Common myeloid progenitor, CD34-positive (primary cell): ENCODE data around the gene TMEM132A.
"Not testable (repeated sequence)": the region's sequence is repeated elsewhere in the genome, so short reads cannot be mapped to it uniquely, and the experiment has no call there.

Source experiments
- CTCF ChIA-PET: fragments of 350-600 bp; sonication (Branson Sonifier 250); formaldehyde crosslinking; loops from one replicate; lab custom pipeline; 2021; ENCODE audit warnings: antibody characterized with exemption; lab: Charles Lee
- POLR2A ChIA-PET: fragments of 350-600 bp; sonication (Branson Sonifier 250); formaldehyde crosslinking; loops from one replicate; lab custom pipeline; 2021; ENCODE audit warnings: antibody characterized with exemption; lab: Charles Lee
- DNase-seq, 3 donors: peaks; one replicate each; pipeline versions ENCODE4 v3.0.0 to v3.0.0-alpha.2; 2013
- H3K27ac ChIP-seq, 2 experiments: 1 replicate in 1 of 2; 2 replicates in 1 of 2; pipeline ENCODE4 v1.7.0; 2013; ENCODE audit warnings: inconsistent platforms in 2 of 2, low read length in 2 of 2, mild to moderate bottlenecking in 2 of 2, low read depth in 1 of 2, moderate library complexity in 1 of 2; ENCODE audit not compliant: severe bottlenecking in 2 of 2, insufficient read depth in 1 of 2, poor library complexity in 1 of 2
- H3K27me3 ChIP-seq, 5 experiments: replicated peaks in 2 of 5; 1 replicate in 3 of 5; 2 replicates in 2 of 5; pipeline versions ENCODE4 v1.6.1 to v1.7.0; 2013; ENCODE audit warnings: low read length in 4 of 5, mild to moderate bottlenecking in 2 of 5, moderate library complexity in 2 of 5, inconsistent platforms in 1 of 5; ENCODE audit not compliant: insufficient read depth in 5 of 5, control insufficient read depth in 4 of 5
- H3K36me3 ChIP-seq, 4 experiments: 1 replicate in 2 of 4; 2 replicates in 2 of 4; pipeline versions ENCODE4 v1.6.1 to v1.7.0; 2013; ENCODE audit warnings: low read length in 3 of 4, control low read depth in 1 of 4, mild to moderate bottlenecking in 1 of 4; ENCODE audit not compliant: control insufficient read depth in 4 of 4, insufficient read depth in 4 of 4
- H3K4me1 ChIP-seq, 4 experiments: 1 replicate in 3 of 4; 2 replicates in 1 of 4; pipeline versions ENCODE4 v1.6.1 to v1.7.1; 2013; ENCODE audit warnings: low read length in 3 of 4, mild to moderate bottlenecking in 3 of 4, control low read depth in 1 of 4, inconsistent platforms in 1 of 4, moderate library complexity in 1 of 4; ENCODE audit not compliant: control insufficient read depth in 4 of 4, insufficient read depth in 4 of 4; ENCODE audit errors: control extremely low read depth in 1 of 4
- H3K4me3 ChIP-seq, 7 experiments: 1 replicate in 4 of 7; 2 replicates in 3 of 7; pipeline versions ENCODE4 v1.5.1 to v1.7.0; 2013; ENCODE audit warnings: mild to moderate bottlenecking in 7 of 7, low read length in 6 of 7, moderate library complexity in 6 of 7, inconsistent platforms in 2 of 7, low read depth in 2 of 7, control low read depth in 1 of 7; ENCODE audit not compliant: insufficient read depth in 4 of 7, control insufficient read depth in 1 of 7; ENCODE audit errors: extremely low read depth in 1 of 7
- H3K9me3 ChIP-seq, 5 experiments: 1 replicate in 4 of 5; 2 replicates in 1 of 5; pipeline versions ENCODE4 v1.6.1 to v1.7.1; 2013; ENCODE audit warnings: low read length in 4 of 5, mild to moderate bottlenecking in 2 of 5, inconsistent platforms in 1 of 5, low read depth in 1 of 5, moderate library complexity in 1 of 5; ENCODE audit not compliant: control insufficient read depth in 4 of 5, insufficient read depth in 2 of 5; ENCODE audit errors: control extremely low read depth in 1 of 5
- WGBS: methylation state at CpG from one replicate; pipeline ENCODE4 v1.1.5; 2013; ENCODE audit not compliant: insufficient coverage; 5-methylcytosine and 5-hydroxymethylcytosine counted together

TMEM132A gene

GRCh38 chr11:60972182-60973030, 48.1 kb downstream of the TMEM132A start:
- no peak overlapping the region for H3K4me3 ChIP-seq

DNA sequence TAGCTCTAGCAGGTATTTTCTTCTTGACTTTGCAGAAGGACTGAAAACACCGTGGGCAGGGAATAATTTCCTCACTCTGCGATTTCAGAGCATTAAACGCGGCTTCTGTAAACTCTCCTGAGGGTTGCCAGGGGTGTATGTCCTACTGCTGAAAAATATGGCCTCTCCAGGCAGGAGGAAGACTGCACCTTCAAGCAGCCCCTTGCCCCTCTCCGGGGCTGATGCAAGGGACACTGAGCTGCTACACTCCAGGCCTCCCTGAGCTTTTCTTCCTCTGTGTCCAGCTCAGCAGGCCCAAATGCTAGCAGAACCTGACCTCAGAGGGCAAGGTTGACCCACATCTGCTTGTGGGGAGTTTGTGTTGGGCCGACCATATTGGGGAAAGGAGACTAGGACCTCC, 49.4 kb downstream of the TMEM132A start:
- WGBS: 100% methylated on average over 3 of the region's 6 CpGs
- Histone ChIP-seq H3K4me1 (peaks cover 0 to 29% (median 15%) of the 10 kb centered on the region in 4 experiments), H3K27me3 (no peaks in the 10 kb centered on the region), H3K36me3 (no peaks in the 10 kb centered on the region), H3K4me3 (no peak overlapping the region), H3K9me3 (peaks cover 0 to 1% (median 0%) of the 10 kb centered on the region in 5 experiments), H3K27ac (no peak overlapping the region)
- ChIA-PET CTCF (no interaction called here), POLR2A (no interaction called here)
- no peak for DNase-seq

More at GRCh38 chr11:60972182-60973030, 48.1 kb downstream of the TMEM132A start:
- POLR2A ChIA-PET: no interaction called here
- 86% methylated on average over 14 of the region's 15 CpGs for WGBS
- Histone ChIP-seq H3K9me3 (peaks cover 0 to 8% (median 3%) of the 10 kb centered on the region in 5 experiments), H3K27ac (no peak overlapping the region), H3K4me1 (peaks cover 0 to 20% (median 15%) of the 10 kb centered on the region in 4 experiments), H3K27me3 (no peaks in the 10 kb centered on the region), H3K36me3 (no peaks in the 10 kb centered on the region)
- no peak for DNase-seq
- CTCF ChIA-PET: interaction anchor here (0.7 to 1.2 kb wide), 2 partner anchors 27 to 34 kb away, joined by 3 to 4 read pairs; no protein-coding TSS in a partner anchor

DNA sequence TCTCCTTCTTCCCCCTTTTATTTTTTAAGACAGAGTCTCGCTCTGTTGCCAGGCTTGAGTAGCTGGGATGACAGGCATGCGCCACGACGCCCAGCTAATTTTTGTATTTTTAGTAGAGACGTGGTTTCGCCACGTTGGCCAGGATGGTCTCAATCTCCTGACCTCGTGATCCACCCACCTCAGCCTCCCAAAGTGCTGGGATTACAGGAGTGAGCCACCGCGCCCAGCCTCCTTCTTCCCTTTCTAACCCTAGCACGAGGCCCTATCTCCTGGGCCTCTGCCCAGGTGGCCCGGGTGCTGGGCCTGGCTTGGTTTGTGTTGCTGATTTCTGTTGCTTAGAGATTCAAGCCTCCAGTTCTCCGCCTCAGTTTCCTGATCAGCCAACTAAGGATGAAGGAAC, 50.1 kb downstream of the TMEM132A start:
- H3K9me3 ChIP-seq, H3K27ac ChIP-seq, CTCF ChIA-PET, POLR2A ChIA-PET, H3K4me3 ChIP-seq, H3K36me3 ChIP-seq, H3K27me3 ChIP-seq, DNase-seq: not testable (repeated sequence)
- 94% methylated on average over 9 of the region's 13 CpGs for WGBS
- H3K4me1 ChIP-seq: peaks cover 0 to 29% (median 15%) of the 10 kb centered on the region in 4 experiments

DNA sequence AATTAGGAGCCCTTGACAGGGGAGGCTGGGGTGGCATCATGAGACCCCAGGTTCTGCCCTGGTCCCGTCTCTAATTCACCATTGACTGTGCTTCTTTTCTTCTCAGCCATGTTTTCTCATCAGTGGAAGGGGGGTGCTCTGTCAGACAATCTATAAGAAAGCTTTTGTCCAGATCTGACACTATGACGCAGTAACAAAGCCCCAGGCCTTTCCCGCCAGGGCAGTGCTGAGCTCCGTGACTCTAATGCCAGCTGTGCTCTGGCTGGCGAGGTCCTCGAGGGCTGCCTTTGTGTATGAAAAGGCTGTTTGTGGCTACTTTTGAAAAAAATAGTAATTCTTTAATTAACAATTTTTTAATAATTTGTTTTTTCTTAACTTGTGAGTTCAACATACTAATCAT, 50.5 kb downstream of the TMEM132A start:
- peaks cover 0 to 29% (median 15%) of the 10 kb centered on the region in 4 experiments for H3K4me1 ChIP-seq
- H3K9me3 ChIP-seq: no peaks in the 10 kb centered on the region
- H3K27ac ChIP-seq: no peak overlapping the region
- H3K4me3 ChIP-seq: no peak overlapping the region
- ChIA-PET POLR2A (no interaction called here), CTCF (no interaction called here)
- no peak for DNase-seq
- H3K36me3 ChIP-seq: no peaks in the 10 kb centered on the region
- 95% methylated on average over 2 of the region's 6 CpGs for WGBS
- H3K27me3 ChIP-seq: no peaks in the 10 kb centered on the region

GRCh38 chr11:60977224-60977623, 53.0 kb downstream of the TMEM132A start:
- CTCF ChIA-PET: no interaction called here
- Histone ChIP-seq H3K27ac (no peak overlapping the region), H3K9me3 (no peaks in the 10 kb centered on the region), H3K4me1 (peaks cover 0 to 11% (median under 1%) of the 10 kb centered on the region in 4 experiments), H3K27me3 (no peaks in the 10 kb centered on the region), H3K4me3 (no peak overlapping the region), H3K36me3 (no peaks in the 10 kb centered on the region)
- POLR2A ChIA-PET: no interaction called here
- no peak for DNase-seq
- whole genome bisulfite sequencing: 97% methylated on average over 3 of the region's 4 CpGs

DNA sequence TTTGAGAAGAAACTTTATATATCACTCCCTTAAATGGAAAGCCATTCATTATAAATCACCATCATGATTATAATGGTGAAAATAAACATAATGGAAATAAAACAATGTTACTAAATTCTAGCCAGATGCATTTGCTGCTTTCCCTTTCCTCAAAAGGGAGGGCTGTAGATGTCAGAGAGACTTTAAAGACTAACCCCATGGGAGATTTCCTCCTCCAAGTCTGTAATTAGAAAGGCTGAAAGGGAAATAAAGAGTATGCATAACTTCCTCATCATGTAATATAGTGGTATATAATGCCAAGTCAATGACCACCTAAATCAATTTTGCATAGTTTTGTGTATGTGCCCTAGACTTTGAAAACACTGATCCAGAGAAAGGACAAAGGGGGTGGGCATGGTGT, 53.6 kb downstream of the TMEM132A start:
- POLR2A ChIA-PET: no interaction called here
- no peaks in the 10 kb centered on the region for H3K9me3 ChIP-seq
- no peaks in the 10 kb centered on the region for H3K36me3 ChIP-seq
- H3K4me3 ChIP-seq: no peak overlapping the region
- CTCF ChIA-PET: no interaction called here
- peaks cover 0 to 9% (median 0%) of the 10 kb centered on the region in 4 experiments for H3K4me1 ChIP-seq
- H3K27me3 ChIP-seq: no peaks in the 10 kb centered on the region
- H3K27ac ChIP-seq: no peak overlapping the region
- no peak for DNase-seq
